GM21381 (cell line): Measurements from ENCODE around the gene QKI.
"Not testable (repeated sequence)": the region's sequence is repeated elsewhere in the genome, so short reads cannot be mapped to it uniquely, and the experiment has no call there.

Source experiments
- ATAC-seq: cut with Tn5 transposase; IDR thresholded peaks from one replicate; pipeline ENCODE4 v1.9.1; 2021; ENCODE audit warnings: mild to moderate bottlenecking, moderate library complexity; ENCODE audit not compliant: unreplicated experiment

The QKI gene

DNA sequence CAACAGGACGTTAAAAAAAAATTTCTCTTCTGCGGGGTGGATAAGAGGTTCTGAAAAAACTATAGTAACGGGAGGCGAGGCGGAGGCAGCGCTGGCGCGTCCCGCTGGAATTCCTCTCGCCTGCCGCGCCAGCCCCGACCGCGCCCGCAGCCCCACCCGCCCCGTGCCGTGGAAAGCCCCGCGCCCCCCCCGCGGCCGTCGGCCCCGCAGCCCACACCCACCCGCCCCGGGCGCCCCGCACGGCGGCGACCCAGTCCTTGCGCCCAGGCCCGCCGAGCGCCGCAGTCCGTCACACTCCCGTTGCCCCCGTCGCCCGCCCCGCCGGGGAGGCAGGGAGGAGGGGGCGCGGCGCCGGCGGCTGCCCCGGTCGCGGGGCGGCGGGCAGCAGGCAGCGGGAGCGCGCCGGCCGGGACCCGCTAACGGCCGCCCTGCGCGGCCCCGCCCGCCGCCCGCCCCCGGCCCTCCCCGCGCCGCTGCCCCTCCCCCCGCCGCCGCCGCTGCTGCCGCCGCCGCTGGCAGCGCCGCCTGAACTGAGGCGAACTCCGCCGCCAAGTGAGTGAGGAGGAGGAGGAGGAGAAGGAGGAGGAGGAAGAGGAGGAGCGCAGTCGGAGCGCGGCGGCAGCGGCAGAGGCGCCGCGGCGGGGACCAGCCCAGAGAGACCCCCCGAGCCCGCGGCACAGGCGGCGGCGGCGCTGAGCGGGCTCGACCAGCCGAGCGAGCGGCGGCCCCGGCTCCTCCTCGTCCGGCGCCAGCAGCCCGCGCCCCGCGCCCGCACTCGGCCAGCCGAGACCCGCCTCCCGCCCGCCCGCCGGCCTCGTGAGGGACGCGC is at the start of gene QKI:
QKI (plus strand) TSS at position 602 of the 829 bp plus-strand sequence. CDS start 476 bp downstream, outside the sequence.
- ATAC-seq, result peak; percentile 33

DNA sequence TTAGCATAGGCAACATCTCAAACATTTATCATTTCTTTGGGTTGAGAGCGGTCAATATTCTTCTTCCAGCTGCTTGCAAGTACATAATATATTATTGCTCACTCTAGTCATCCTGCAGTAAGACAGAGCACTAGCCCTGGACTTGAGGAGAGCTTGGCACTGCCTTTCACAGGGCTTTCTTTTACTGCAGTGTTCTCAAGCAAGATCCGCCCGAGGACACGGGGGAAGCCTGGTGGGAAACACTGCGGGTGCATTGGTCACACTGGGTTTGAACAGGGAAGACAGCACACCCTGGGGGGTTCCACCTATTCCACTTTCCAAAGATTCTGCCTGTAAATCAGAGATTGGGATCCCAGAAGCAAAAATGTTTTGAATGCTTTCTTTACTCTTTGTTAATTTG is 48.2 kb upstream of the QKI start:
- ATAC-seq, result no peak

DNA sequence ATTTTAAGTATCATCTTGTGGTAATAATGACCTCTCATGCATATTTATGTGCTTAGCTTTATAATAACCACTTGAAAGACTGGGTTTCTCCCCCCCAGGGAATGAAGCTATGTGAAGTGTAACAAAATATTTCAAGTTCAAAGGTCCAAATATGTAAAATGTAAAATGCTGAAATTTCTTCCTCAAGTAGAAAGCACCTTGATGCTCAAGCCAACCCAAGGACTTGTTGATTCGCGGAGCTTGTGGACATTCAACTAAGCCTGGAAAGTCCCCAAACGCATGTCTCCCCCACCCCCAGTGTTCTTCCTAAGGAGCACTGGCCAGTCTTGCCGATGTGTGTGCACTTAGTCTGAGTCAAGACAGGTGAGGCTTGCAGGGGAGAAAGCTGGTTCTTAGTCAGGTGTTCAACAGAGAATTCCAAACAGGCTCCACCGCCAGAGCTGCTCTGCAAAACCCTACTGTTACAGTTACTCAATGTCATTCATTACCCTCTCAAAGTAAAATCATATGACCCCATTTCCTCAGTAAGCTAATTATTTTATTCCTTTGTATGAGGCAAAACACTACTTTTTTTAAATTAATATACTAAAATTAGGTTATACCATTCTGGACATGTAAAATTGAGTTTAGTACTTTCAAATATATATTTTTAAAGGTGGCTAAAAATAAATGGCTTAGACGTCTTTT is 46.9 kb upstream of the QKI start:
- no peak for ATAC-seq

DNA sequence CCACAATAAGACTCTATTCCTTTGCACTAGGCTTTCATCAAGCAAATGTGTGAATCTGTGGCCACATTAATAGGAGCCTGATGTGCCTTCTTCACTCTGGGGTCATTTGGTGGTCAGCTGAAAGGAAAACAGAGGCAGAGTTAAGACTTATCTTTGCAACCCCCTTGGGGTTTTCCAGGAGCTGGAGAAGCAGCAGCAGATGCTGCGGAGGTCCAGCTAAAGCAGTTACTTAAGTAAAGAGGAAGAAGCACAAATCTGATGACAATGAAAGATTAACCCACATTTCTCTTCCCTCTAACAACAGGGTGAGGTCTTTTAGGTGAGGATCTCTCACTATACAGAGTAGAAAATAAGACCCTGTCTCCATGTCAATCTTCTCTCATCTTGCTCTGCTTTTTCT is 45.4 kb upstream of the QKI start:
- no peak for ATAC-seq

DNA sequence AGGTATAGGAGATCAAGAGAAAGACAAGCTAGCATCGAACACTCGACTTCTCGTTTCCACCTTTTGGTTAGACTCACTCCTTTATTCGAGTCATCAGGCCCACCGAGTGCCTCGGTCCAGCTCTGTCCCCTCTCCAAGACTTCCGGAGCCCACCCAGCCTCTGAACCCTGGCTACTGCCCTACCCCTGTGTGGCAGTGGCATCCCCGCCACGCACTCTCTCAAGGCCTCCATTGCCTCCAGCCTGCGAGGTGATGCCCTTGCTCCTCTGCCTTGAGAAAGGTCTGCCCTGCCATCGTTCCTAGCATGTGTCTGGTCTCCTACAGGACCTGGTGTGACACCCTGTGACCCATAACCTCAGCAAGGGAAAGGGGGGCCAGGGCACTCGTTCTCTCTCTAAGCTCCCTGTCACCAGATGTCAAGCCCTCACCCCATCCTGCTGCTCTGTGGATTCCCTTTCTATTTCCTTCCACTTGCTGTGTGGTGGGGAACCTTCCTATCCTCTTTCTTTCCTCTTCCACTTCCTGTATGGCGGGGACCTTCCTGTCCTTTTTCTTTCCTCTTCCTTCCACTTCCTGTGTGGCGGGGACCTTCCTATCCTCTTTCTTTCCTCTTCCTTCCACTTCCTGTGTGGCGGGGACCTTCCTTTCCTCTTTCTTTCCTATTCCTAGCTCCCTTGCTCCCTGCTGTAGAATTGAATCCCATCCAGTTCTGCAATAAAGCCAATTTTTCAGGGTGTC is 44.7 kb upstream of the QKI start:
- no peak for ATAC-seq

DNA sequence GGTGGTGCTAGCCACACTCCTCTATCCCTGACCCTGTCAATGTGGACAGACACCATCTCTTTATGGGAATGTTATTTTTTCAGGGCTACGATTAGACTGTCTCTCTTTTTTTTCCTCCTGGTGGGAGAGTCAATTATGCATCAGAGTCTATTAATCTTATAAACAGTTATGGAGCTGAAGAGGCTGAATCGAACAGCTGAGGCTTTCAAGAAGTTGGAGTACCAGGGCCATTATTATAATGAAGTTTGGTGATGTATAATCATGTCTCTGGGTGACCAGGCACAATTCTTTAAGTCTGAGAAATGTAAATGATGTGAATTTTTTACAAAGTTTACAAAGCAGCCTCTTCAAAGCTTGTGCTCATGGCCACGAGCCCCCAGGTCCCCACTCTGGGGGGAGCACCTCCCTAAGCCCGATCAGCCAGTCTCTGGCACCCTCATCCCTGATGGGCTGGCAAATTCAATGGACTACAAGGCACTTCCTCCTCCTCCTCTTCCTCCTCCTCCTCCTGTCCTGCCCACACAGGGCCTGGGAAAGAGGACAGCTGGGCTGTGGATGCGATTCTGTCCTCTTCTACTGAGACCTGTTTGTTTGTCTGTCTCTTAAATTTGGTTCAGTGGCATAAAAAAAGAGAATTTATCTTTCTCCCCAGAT is 43.9 kb upstream of the QKI start:
- no peak for ATAC-seq

DNA sequence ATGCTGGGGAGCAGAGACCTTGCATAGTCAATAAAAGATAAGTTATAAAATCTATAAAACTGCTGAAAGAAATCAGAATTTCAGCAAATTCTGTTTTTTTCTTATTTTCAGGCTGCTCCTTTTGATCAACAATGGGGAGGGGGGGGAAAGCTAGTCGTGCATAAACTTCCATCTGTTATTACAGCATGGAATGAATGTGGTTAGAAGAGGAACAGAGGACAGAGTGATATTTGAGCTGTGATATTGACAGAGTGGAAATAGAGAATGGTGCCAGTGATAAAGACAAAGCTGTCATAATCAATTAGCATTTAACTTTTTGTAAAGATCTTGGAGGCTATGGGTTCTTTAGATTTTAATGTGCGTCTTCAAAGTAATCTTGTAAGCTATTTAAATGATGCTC is 43.4 kb upstream of the QKI start:
- no peak for ATAC-seq

DNA sequence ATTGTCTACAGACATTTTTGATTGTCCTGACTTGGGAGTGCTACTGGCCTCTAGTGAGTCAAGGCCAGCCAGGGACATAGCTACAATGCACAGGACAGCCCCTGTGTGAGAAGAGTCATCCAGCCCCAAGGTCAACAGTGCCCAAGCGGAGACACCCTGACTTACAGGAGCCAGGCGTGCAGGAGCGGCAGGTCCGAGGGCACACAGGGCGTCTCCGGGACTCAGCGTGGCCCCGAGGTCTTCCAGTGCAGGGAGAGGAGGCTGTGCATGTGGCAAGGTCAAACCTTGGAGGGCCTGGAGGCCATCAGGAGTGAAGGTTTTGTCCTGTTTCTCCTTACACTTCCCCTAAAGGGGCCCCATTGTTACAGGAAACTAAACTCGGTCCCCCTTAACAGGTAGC is 41.3 kb upstream of the QKI start:
- ATAC-seq, result no peak

DNA sequence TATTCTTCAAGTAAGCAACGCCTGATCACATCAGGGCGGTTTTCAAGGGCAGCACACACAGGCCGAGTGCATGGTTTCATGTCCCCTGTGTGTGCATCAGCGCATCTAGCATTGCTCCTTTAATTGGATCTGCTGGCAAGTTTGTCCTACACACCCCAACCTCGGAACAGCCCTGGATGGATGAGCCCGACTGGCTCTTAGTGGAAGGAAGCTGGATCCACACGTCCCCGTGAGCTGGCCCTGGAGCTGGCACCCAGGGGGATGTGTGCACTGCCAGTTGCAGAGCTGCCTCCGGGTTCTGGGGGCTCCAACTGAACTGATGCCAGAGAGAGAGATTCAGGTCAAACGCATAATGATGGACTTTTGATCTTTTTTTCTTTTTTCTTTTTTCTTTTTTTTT is 39.2 kb upstream of the QKI start:
- ATAC-seq, result no peak

DNA sequence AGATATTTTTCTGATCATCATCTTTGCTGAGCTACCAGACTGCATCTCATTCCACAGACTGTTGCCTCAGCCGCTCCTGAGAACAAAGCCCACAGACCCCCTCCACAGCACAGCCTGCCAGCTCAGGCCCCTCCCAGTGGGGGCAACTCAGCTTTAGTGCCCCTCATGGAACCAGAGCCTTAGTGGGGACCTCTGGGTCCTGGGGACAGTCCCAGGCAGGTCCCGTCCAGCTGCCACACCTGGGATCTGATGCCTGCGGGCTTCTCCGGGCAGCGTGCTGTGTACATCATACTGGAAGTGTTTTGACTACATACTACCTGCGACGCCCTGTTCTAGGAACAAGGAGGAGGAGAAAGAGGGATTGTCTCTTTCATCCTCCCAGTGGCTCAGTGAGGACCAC is 38.3 kb upstream of the QKI start:
- no peak for ATAC-seq

DNA sequence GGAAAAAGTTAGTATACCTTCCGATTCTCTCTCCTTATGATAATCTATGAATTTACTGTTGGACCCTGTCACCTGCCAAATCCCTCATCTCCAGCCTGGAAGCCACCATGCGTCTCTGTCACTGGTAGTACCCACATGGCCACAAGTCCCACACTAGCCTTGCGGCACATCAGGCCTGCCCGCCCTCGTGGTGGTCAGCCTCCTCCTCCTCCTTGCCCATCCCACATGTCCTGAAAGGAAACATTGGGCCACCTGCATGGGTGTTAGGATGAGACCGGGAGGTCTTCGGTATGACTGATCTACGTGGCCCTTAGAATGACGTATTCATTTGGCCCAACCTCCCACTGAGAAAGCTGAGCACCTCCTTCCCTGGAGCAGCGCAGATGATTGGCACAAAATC is 37.0 kb upstream of the QKI start:
- no peak for ATAC-seq

DNA sequence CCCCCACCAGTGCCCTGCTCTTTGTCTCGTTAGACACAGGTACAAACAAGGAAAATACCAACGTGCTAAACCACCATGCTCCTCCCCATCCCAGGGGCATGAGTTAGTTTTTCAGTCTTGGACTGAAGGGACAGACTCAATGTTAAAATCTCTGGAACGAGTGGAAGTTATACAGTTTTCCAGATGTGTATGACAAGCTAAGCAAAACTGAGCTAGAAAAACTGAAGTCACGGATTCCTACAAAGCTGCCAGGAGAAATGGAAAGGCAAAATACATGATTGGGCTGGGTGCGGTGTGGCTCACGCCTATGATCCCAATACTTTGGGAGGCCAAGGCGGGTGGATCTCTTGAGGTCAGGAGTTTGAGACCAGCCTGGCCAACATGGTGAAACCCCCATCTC is 34.3 kb upstream of the QKI start:
- no peak for ATAC-seq

DNA sequence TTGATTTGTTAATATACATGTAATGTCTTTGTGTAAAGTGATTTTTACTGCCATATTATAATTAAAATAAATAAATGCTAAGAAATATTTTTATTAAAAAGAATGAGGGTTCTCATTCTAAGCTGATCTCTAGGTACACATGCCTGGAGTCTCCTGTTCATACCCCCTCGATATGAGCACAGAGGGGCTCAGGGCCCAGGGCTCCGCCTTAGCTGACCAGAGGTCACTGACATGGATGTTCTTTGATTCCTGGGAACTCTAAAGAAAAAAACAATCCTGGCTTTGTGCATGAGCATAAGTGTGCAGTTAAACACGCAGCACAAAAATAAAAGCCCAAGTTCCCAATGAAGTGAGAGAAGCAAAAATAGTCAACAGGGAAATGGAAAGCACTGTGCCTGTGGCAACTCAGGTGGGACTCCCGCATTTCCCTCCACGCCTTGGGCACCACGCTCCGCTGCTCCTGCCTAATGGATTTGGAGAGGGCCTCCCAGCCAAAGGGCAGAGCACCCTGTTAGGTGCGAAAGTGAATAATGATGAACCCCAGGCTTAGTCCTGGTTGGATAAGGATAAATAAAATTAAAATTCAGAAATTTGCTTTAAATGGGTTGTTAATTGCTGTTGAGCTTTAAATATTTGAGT is 33.3 kb upstream of the QKI start:
- no peak for ATAC-seq

DNA sequence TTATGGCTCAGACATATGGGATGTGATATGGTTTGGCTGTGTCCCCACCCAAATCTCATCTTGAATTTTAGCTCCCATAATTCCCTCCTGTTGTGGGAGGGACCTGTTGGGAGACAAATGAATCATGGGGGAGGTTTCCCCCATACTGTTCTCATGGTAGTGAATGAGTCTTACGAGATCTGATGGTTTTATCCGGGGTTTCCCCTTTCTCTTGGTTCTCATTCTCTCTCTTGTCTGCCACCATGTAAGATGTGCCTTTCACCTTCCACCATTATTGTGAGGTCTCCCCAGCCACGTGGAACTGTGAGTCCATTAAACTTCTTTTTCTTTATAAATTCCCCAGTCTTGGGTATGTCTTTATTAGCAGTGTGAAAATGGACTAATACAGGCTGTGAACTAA is 31.1 kb upstream of the QKI start:
- not testable (repeated sequence) for ATAC-seq

DNA sequence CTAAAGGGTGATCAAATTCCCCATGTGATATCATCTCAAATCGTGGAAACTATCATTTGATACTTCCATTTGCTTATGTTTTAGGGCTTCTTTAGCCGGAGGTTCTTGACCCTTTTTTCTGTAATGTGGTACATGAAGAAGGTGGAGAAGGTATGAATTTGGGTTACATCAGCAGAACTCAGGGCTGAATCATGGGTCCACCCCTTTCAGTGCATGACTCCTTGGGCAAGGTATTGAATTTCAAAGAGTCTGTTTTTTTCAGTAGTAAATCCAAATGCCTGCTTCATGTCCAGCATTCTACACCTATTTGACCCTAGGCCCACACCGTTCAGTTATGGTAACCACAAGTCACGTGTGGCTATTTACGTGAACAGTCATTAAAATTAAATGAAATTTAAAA is 30.6 kb upstream of the QKI start:
- no peak for ATAC-seq

DNA sequence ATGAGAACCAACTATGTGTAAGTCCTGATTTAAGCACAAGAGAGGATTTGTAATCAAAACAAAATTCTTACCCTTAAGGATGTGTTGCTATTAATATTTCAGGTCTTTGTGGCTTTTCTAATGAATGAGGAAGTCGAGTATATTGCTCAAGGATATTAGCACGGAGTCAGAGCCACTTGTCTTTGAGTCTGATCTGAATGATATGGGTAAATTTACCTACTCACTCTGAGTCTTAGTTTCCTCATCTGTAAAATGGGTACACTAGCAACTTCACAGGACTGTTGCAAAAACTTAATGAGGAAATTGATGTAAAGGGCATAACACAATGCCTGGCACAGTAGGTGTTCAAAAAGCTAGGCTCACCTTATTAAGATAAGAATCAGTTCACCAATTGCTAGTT is 30.0 kb upstream of the QKI start:
- no peak for ATAC-seq

DNA sequence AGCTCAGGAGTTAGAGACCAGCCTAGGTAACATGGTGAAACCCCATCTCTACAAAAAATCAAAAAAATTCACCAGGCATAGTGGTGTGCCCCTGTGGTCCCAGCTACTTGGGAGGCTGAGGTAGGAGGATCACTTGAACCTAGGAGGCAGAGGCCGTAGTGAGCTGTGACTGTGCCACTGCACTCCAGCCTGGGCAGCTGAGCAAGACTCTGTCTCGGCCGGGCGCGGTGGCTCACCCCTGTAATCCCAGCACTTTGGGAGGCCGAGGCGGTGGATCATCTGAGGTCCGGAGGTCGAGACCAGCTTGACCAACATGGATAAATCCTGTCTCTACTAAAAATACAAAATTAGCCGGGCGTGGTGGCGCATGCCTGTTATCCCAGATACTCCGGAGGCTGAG is 29.0 kb upstream of the QKI start:
- not testable (repeated sequence) for ATAC-seq

DNA sequence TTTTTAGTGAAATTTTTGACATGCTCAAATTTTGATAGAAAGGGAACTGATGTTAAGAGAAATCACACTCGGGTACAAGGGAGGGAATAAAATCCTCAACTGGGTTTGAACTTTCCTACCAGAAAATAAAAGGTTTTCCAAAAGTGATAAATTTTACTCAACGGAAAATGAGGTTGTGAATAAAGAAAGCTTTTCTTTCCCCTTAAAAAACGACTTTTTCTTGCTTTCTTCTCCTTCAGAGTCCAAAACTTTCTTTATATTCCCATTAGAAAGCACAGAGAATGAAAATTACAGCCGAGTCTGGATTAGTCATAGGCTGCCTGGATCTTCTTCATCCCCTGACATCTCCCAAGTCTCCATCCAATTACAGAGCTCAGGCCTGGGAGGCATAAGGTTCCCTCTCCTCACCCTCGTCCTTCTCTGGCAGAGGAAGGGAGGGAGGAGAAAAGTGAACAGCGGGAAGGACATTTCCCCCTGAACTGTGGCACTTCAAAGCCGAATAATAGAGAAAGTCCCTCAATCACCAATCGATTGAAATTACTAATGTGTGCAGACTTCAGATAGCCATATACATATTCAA is 28.1 kb upstream of the QKI start:
- ATAC-seq, result no peak

DNA sequence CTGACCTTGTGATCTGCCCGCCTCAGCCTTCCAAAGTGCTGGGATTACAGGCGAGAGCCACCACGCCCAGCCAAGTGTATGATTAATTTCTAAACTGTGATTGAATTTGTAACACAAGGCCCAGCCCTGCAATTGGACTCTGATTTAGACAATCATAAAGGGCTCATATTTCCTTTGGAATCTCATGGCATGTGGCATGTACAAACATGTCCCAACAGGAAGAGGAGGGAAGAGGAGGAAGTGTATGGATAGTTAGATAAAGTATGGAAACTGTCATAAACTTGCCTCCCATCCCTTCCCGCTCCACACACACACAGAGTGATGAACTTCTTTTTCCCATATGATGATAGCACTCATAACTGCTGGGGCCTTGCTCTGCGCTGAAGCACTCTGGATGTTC is 27.2 kb upstream of the QKI start:
- no peak for ATAC-seq

DNA sequence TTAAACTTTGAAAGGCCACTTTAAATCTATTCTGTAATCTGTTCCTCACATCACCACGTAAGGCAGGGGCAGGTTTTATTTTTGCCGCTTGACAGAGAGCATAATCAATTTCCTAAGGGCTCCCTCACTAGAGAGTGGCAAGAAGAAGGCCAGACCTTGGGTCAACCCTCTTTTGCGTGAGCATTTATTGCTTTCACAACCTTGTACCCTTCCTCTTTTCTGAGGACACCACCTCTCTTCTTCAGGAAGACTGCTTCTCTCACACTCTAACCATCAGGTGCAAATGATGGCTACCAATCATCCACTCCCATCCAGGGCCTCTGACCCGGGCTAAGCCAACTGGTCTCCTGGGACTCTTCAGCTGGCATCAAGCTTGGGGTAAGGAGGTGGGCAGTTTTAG is 25.2 kb upstream of the QKI start:
- ATAC-seq, result no peak

DNA sequence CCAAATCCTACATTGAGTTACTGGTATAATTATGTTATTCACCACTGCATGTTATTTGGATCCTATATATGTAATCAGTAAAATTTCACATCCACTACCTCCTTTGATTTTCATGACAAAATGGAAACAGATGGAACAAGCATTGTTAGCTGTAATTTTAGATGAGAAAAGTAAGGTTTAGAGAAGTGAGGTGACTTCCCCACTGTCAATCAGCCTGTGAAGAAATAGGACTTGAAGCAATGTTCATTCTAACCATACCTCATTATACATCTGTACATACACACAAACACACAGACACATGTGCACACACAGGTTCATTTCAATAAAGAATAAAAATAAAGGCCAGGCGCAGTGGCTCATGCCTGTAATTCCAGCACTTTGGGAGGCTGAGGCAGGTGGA is 23.7 kb upstream of the QKI start:
- no peak for ATAC-seq
